Measurements from ENCODE around the gene IPO5.
A peak's percentile ranks its signal among the peaks of the same experiment; 100 is the strongest.

Gene IPO5

DNA sequence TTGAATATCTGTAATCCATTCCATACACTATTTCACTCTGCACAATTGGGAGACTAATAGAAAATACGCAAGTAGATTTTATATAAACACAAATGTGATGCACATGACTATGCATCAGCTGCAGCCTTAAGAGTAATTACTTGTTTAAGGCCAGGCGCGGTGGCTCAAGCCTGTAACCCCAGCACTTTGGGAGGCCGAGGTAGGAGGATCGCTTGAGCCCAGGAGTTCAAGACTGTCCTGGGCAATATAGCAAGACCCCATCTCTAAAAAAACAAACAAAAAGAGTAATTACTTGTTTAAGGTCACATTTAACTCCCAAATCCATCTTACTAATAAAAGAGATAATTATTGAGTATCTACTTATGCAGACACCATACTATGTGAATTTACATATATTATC lies 18.0 kb downstream of the IPO5 start:
- TF ChIP-seq, protein P1, sequence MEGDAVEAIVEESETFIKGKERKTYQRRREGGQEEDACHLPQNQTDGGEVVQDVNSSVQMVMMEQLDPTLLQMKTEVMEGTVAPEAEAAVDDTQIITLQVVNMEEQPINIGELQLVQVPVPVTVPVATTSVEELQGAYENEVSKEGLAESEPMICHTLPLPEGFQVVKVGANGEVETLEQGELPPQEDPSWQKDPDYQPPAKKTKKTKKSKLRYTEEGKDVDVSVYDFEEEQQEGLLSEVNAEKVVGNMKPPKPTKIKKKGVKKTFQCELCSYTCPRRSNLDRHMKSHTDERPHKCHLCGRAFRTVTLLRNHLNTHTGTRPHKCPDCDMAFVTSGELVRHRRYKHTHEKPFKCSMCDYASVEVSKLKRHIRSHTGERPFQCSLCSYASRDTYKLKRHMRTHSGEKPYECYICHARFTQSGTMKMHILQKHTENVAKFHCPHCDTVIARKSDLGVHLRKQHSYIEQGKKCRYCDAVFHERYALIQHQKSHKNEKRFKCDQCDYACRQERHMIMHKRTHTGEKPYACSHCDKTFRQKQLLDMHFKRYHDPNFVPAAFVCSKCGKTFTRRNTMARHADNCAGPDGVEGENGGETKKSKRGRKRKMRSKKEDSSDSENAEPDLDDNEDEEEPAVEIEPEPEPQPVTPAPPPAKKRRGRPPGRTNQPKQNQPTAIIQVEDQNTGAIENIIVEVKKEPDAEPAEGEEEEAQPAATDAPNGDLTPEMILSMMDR (conservative IDR thresholded peaks at IDR 0.05; ENCODE audit: low read length) = no peak
- no peak for DNase-seq (ENCODE audit: low read depth)
- no peak overlapping the region for H3K4me3 ChIP-seq (ENCODE audit: low read length)

DNA sequence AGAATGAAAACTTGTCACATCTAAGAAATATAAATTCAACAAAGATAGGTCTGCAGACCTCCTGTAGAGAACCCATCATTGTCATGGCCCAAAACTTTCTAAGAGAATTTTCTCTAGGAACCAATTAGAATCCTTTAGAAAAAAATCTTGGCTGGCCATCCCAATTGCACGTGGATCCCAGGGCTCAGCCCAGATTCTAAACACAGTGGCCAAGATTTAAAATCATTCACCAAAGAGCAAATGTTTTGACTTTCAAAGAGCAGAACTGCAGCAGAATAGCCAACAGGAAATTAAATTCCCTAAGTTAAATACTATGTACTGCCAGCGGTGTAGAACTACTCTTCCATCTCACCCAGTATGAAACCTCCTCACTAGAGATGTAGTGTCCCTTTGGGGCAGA lies 21.3 kb downstream of the IPO5 start:
- no peak overlapping the region for H3K4me3 ChIP-seq (ENCODE audit: low read length)
- DNase-seq (ENCODE audit: low read depth) = peak; percentile 23
- TF ChIP-seq, protein P1 (conservative IDR thresholded peaks at IDR 0.05; ENCODE audit: low read length) = no peak

DNA sequence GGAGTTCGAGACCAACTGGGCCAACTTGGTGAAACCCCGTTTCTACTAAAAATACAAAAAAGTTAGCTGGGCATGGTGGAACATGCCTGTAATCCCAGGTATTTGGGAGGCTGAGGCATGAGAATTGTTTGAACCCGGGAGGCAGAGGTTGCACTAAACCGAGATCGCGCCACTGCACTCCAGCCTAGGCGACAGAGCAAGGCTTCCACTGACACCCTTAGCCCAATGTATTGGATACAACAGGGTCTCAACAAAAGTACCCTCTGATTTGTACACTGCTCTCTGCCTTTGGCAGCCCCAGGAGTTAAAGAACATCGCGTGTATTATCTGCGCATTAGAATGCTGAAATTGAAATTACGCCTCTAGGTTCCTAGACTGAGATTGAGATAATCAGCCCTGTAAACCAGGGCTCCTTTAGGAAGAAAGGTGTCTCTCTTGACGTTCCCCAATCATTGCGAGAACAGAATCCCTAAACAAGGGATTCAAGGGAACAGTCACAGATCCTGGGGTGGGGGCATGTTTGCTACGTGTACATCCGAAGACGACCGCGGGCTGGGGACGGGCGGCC lies 21.9 kb downstream of the IPO5 start:
- peak overlapping the region; percentile 80 for H3K4me3 ChIP-seq (ENCODE audit: low read length)
- no peak for DNase-seq (ENCODE audit: low read depth)
- TF ChIP-seq, protein P1 (conservative IDR thresholded peaks at IDR 0.05; ENCODE audit: low read length) = no peak

DNA sequence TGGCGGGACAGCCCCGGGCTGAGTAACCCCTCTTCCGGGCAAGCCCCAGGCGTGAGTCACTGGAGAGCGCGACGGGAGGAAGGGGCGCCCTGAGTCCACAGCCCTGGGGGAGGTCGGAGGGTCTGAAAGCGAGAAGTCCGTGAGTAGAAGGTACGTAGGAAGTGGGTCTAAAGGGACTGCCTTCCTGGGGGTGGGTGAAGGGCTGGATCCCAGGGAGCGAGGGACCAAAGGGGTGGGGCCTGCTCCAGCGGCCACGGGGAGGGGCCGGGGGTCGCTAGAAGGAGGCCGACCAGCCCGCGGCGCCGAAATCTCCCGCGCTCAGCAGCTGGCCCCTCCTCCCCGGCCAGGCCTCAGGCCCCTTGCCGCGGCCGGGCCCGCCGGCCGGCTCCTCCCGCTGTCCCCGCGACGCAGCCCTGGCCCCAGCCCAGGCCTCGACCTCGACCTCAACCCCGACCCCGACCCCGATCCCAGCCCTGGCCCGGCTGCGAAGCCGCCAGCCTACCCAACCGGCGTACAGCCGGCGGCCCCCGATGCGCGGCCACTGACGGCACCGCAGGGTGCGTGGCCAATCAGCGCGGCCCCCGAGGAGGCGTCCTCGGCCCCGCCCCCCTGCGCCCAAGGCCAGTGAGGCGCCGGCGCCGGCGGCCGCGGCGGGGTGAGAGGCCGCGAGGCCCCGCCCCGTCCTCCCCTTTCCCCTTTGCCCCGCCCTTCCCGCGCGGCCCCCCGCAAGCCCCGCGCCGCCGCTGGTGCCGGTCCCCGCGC lies 22.6 kb downstream of the IPO5 start:
- peak overlapping the region; percentile 89 for H3K4me3 ChIP-seq (ENCODE audit: low read length)
- TF ChIP-seq, protein P1 (conservative IDR thresholded peaks at IDR 0.05; ENCODE audit: low read length) = no peak
- DNase-seq (ENCODE audit: low read depth) = peak; percentile 82

DNA sequence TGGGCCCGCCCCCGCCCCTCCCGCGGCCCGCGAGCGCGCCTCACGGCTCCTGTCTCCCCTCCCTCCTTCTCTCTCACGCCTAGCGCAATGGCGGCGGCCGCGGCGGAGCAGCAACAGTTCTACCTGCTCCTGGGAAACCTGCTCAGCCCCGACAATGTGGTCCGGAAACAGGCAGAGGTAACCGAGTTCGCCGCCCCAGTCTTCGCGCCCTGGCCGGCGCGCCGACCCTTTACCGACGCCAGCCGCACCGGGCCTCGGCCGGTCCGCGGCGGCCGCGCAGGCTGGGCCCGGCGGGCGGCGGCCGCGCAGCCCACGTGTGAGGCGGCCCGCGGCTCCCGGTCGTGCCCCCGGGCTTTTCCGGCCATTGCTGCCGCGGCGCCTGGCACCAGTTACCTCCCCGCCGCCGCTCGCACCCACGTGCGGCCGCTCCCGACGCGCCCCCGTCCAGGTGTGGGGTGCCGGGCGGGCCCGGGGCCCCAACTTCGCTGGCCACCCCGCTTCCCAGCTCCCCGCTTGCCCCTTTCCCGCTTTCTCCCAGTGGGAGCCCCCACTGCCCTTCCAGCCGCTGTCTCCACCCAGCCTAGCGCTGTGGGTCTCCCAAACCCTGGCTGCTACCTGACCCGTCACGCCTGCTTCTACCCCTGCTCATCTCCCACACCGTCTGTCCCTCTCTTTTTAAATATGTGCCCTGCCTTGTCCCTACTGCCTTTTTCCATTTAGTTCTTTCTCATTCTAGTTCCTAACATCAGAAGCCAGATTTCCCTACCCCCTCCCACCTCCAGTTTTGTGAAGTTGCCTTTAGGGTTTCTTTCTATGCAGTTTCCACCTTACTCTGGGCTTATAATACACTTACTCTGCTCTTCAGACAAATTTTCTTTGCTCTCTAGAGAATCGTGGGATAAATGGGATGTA lies 23.4 kb downstream of the IPO5 start:
- peak overlapping the region; percentile 89 for H3K4me3 ChIP-seq (ENCODE audit: low read length)
- TF ChIP-seq, protein P1 (conservative IDR thresholded peaks at IDR 0.05; ENCODE audit: low read length) = no peak
- DNase-seq (ENCODE audit: low read depth) = no peak

DNA sequence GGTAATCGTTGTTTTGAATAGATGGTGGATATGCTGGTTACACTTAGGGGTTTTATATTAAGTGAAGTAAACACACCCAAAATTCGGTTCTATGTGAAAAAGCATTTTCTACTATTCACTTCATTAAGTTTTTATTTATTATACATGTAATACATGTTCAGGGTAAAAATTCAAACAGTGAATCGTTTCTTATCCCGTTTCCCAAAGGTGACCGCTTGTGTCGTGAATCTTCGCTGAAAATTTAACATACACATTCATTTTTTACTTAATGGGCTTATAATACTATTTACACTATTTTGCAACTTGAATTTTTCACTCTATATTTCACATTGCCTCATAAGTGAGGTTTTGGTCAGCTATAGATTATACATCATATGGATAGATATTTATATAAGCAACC lies 24.5 kb downstream of the IPO5 start:
- TF ChIP-seq, protein P1 (conservative IDR thresholded peaks at IDR 0.05; ENCODE audit: low read length) = no peak
- no peak for DNase-seq (ENCODE audit: low read depth)
- H3K4me3 ChIP-seq (ENCODE audit: low read length) = peak overlapping the region; percentile 89
